Transverse colon (tissue), 4 donors: ENCODE data around the gene GPR61. TPM values are rescaled to one million over a fixed set of nuclear protein-coding genes. Genes with fewer than 3 reads are reported as not detected.

ENCODE experiments used
- DNase-seq: peaks from one replicate; pipeline ENCODE4 v3.0.0-alpha.2; 2019
- H3K27ac ChIP-seq, 4 donors: fragments of 200-600 bp; sonication (generic); 2 replicates each; pipeline ENCODE4 v1.5.1; 2016 to 2018; ENCODE audit warnings: inconsistent platforms in 4 of 4
- H3K27me3 ChIP-seq: fragments of 200-600 bp; sonication (generic); 2 replicates; pipeline ENCODE4 v1.5.1; 2017; ENCODE audit warnings: inconsistent platforms
- H3K36me3 ChIP-seq, 4 donors: fragments of 200-600 bp; sonication (generic); 2 replicates each; pipeline ENCODE4 v1.5.1; 2017 to 2019; ENCODE audit warnings: inconsistent platforms in 4 of 4
- H3K4me1 ChIP-seq, 4 donors: fragments of 200-600 bp; sonication (generic); 2 replicates each; pipeline ENCODE4 v1.5.1; 2017 to 2020; ENCODE audit warnings: inconsistent platforms in 4 of 4
- H3K4me3 ChIP-seq, 4 donors: fragments of 200-600 bp; sonication (generic); 1 replicate in 1 of 4; 2 replicates in 3 of 4; pipeline versions ENCODE4 v1.5.1 to v1.6.1; 2017 to 2019; ENCODE audit warnings: inconsistent platforms in 4 of 4
- H3K9me3 ChIP-seq, 2 donors: fragments of 200-600 bp; sonication (generic); 2 replicates each; pipeline ENCODE4 v1.5.1; 2017 to 2019; ENCODE audit warnings: inconsistent platforms in 2 of 2
- EP300 ChIP-seq: sonication (generic); formaldehyde crosslinking; IDR thresholded peaks from one replicate; pipeline ENCODE4 v1.6.1; 2017; ENCODE audit warnings: antibody characterized with exemption, low read depth
- POLR2A ChIP-seq: fragments of 450-650 bp; IDR thresholded peaks from one replicate; pipeline ENCODE4 v1.6.1; 2016; ENCODE audit warnings: antibody characterized with exemption, mild to moderate bottlenecking, moderate library complexity
- POLR2AphosphoS5 ChIP-seq, 3 donors: sonication (generic); formaldehyde crosslinking; IDR thresholded peaks; one replicate each; pipeline ENCODE4 v1.6.1; 2016; ENCODE audit warnings: antibody characterized with exemption in 3 of 3
- whole genome bisulfite sequencing, 2 donors: methylation state at CpG; one replicate each; pipeline ENCODE4 v1.1.5; 2018; ENCODE audit warnings: low coverage in 1 of 2; 5-methylcytosine and 5-hydroxymethylcytosine counted together
- in situ Hi-C, 4 donors: fragments of 200-750 bp; cut with MboI; loops; one replicate each; pipeline versions ENCODE4 v1.15.0 to v1.15.1; 2017; ENCODE audit warnings: low sequenced_read_pairs in 3 of 4, low pct_ligation_motif_present in 1 of 4, low pct_unique_long_range_greater_than_20kb in 1 of 4
- intact Hi-C: fragments of 100-400 bp; cut with DNase I; formaldehyde crosslinking; loops from one replicate; pipeline ENCODE4 v1.15.1; 2023; ENCODE audit warnings: low total_unique reads
- total RNA-seq, 4 donors: library from RNA; depleted of rRNA; stranded (reverse); fragments of >200 nt; gene quantifications; one replicate each; pipeline ENCODE4 v1.1.0, GENCODE V29; 2016
- TF ChIP-seq, protein P1 (sequence below), 5 experiments: fragments of 200-600 bp in 3 of 5; fragments of 450-650 bp in 2 of 5; sonication (generic) in 3 of 5; IDR thresholded peaks; 1 replicate in 2 of 5; 2 replicates in 3 of 5; pipeline ENCODE4 v1.5.1; 2016 to 2017; ENCODE audit warnings: antibody characterized with exemption in 5 of 5, inconsistent platforms in 3 of 5, mild to moderate bottlenecking in 2 of 5, moderate library complexity in 1 of 5

GPR61 gene, protein sequence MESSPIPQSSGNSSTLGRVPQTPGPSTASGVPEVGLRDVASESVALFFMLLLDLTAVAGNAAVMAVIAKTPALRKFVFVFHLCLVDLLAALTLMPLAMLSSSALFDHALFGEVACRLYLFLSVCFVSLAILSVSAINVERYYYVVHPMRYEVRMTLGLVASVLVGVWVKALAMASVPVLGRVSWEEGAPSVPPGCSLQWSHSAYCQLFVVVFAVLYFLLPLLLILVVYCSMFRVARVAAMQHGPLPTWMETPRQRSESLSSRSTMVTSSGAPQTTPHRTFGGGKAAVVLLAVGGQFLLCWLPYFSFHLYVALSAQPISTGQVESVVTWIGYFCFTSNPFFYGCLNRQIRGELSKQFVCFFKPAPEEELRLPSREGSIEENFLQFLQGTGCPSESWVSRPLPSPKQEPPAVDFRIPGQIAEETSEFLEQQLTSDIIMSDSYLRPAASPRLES
- not detected for total RNA-seq

- no peaks in the 10 kb centered on the region for H3K27me3 ChIP-seq
- 53 to 60% methylated on average over 1 to 7 of the region's 7 CpGs for WGBS, 2 donors
- no peak within 1 kb of the TSS for H3K4me3 ChIP-seq
- H3K9me3 ChIP-seq: no peaks in the 10 kb centered on the region
- TF ChIP-seq POLR2AphosphoS5 (IDR thresholded peaks at IDR 0.05) (no peak), POLR2A (no peak), EP300 (no peak)
- TF ChIP-seq, protein P1, sequence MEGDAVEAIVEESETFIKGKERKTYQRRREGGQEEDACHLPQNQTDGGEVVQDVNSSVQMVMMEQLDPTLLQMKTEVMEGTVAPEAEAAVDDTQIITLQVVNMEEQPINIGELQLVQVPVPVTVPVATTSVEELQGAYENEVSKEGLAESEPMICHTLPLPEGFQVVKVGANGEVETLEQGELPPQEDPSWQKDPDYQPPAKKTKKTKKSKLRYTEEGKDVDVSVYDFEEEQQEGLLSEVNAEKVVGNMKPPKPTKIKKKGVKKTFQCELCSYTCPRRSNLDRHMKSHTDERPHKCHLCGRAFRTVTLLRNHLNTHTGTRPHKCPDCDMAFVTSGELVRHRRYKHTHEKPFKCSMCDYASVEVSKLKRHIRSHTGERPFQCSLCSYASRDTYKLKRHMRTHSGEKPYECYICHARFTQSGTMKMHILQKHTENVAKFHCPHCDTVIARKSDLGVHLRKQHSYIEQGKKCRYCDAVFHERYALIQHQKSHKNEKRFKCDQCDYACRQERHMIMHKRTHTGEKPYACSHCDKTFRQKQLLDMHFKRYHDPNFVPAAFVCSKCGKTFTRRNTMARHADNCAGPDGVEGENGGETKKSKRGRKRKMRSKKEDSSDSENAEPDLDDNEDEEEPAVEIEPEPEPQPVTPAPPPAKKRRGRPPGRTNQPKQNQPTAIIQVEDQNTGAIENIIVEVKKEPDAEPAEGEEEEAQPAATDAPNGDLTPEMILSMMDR (IDR thresholded peaks at IDR 0.05): no peak
- H3K36me3 ChIP-seq: no peaks in the 10 kb centered on the region
- H3K27ac ChIP-seq: no peak within 1 kb of the TSS
- peaks cover 0 to 10% (median 0%) of the 10 kb centered on the region in 4 donors for H3K4me1 ChIP-seq
- in situ Hi-C loops: loop anchor here (5.0 to 25.0 kb wide), 6 partner anchors 85 to 448 kb away; partner anchors contain the start of gene AHCYL1 (in 4 of the 4)
- DNase-seq: no peak
- intact Hi-C loops: loop anchor here (2.0 kb wide), 1 partner anchor 233 kb away; no protein-coding TSS in a partner anchor
These were observed at the start of gene GPR61 for GRCh38 chr1:109539676-109540075. TSS of gene GPR61 (plus strand) at chr1:109539872. CDS start at chr1:109543023, 3,151 bp downstream.

GRCh38 chr1:109490029-109490933, 49.4 kb upstream of the GPR61 start:
- peak; percentile 82 for DNase-seq
- WGBS, 2 donors: 93% methylated on average over 11 of the region's 11 CpGs; no CpG with 5 or more reads in 1 of the 2 donors
- no peak overlapping the region for H3K4me3 ChIP-seq
- H3K27me3 ChIP-seq: no peaks in the 10 kb centered on the region
- in situ Hi-C loops: no loop called here
- intact Hi-C loops: no loop called here
- H3K27ac ChIP-seq: no peak overlapping the region
- H3K9me3 ChIP-seq: no peaks in the 10 kb centered on the region
- H3K4me1 ChIP-seq: peaks cover 6 to 20% (median 14%) of the 10 kb centered on the region in 4 donors
- no peaks in the 10 kb centered on the region for H3K36me3 ChIP-seq
- TF ChIP-seq, protein P1 (IDR thresholded peaks at IDR 0.05): peak; percentile 69 to 86 (median 79)
- TF ChIP-seq POLR2A: no peak

GRCh38 chr1:109490934-109491302, 48.8 kb upstream of the GPR61 start:
- no peak for DNase-seq
- Histone ChIP-seq H3K4me1 (peaks cover 6 to 21% (median 14%) of the 10 kb centered on the region in 4 donors), H3K36me3 (no peaks in the 10 kb centered on the region), H3K9me3 (no peaks in the 10 kb centered on the region), H3K27ac (no peak overlapping the region), H3K27me3 (no peaks in the 10 kb centered on the region), H3K4me3 (no peak overlapping the region)
- intact Hi-C loops (no loop called here), in situ Hi-C loops (no loop called here)
- WGBS, 2 donors: 88 to 100% methylated on average over 3 to 11 of the region's 11 CpGs
- no peak for TF ChIP-seq POLR2AphosphoS5 (IDR thresholded peaks at IDR 0.05)
- TF ChIP-seq EP300: no peak

DNA sequence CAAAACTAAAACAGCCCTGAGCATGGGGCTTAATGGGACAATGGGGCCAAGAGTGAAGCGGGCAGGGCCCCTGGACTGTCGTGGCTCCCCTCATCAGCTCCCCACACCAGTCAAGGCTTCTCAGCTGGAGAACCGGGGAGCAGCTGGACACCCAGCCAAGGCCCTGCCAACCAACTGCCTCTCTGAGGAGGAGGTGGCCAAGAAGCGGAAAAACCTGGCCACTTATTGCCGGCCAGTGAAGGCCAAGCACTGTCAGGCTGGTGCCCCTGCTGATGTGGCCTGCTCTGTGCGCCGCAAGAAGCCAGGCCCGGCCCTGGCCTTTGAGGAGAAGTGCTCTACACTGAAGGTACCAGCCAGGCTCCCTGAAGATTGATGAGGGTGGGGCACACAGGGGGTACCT, 48.3 kb upstream of the GPR61 start:
- no peak for DNase-seq
- TF ChIP-seq POLR2AphosphoS5 (IDR thresholded peaks at IDR 0.05) (no peak), EP300 (no peak), POLR2A (no peak)
- TF ChIP-seq, protein P1 (IDR thresholded peaks at IDR 0.05): no peak
- H3K4me3 ChIP-seq: no peak overlapping the region
- no peaks in the 10 kb centered on the region for H3K36me3 ChIP-seq
- intact Hi-C loops (no loop called here), in situ Hi-C loops (no loop called here)
- H3K27me3 ChIP-seq: no peaks in the 10 kb centered on the region
- no peak overlapping the region for H3K27ac ChIP-seq
- 89 to 100% methylated on average over 1 to 8 of the region's 8 CpGs for WGBS, 2 donors
- no peaks in the 10 kb centered on the region for H3K9me3 ChIP-seq
- peaks cover 6 to 21% (median 14%) of the 10 kb centered on the region in 4 donors for H3K4me1 ChIP-seq
